Measurements from ENCODE around the gene TAL1. TPM values are rescaled to one million over a fixed set of nuclear protein-coding genes. Genes with fewer than 3 reads are reported as not detected.

Gene TAL1
- total RNA-seq = 45.1 and 48.3 TPM in 2 replicates

GRCh38 chr1:47232187-47232874, at the start of gene TAL1:
Gene TAL1, minus strand, starts transcription at chr1:47232225. Its CDS starts 6,337 bp downstream, at chr1:47225888.

GRCh38 chr1:47189844-47190508, 42.0 kb downstream of the TAL1 start, which contains the start of gene PDZK1IP1:
Gene PDZK1IP1, minus strand, starts transcription at chr1:47190036. Its CDS starts 104 bp downstream, at chr1:47189932.

Other genes with a start within 250 kb of the TAL1 start
- gene CYP4X1, start 208.6 kb downstream of the TAL1 start, total RNA-seq = 3.3 and 4.8 TPM in 2 replicates
- not detected in 2 replicates for gene CYP4Z1, start 165.0 kb downstream of the TAL1 start, total RNA-seq
- gene CYP4A22, start 94.8 kb downstream of the TAL1 start, total RNA-seq = not detected in 2 replicates
- 0.65 TPM in 1 of 2 replicates, not detected in the other for gene PDZK1IP1, start 42.2 kb downstream of the TAL1 start, total RNA-seq
- gene STIL, start 81.9 kb upstream of the TAL1 start, total RNA-seq = 9.5 and 22.9 TPM in 2 replicates
- gene CMPK1, start 101.6 kb upstream of the TAL1 start, total RNA-seq = 87.5 and 109 TPM in 2 replicates
- not detected in 2 replicates for gene FOXE3, start 184.1 kb upstream of the TAL1 start, total RNA-seq
- 0.10 and 0.33 TPM in 2 replicates for gene FOXD2, start 205.8 kb upstream of the TAL1 start, total RNA-seq

All from vein endothelial cell (primary cell).